ENCODE data around the gene KRT3.

The KRT3 gene

GRCh38 chr12:52795694-52796428 lies at the start of gene KRT3:
KRT3 (minus strand) TSS chr12:52796117; CDS start chr12:52796042, 75 bp downstream.
- no peaks in the 10 kb centered on the region for H3K36me3 ChIP-seq (ENCODE audit: control insufficient read depth in 2 of 2, insufficient read depth in 2 of 2, low read length in 2 of 2)
- H3K9me3 ChIP-seq (ENCODE audit: control insufficient read depth in 2 of 2, low read length in 2 of 2) = no peaks in the 10 kb centered on the region

DNA sequence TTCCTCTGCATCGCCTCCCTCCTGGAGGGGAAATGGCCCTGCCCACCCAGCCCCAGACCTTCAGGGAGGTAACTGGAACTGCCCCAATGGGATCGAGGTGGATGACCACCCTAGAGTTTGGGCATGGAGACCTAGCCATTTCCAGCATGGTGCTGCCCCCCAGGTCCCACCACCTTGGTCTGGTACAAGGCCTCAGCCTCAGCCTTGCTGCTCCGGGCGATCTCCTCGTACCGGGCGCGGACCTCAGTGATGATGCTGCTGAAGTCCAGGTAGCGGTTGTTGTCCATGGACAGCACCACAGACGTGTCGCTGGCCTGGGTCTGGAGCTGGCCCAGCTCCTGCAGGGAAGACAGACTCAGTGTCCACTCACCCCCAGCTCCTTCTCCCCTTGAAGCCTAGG lies 48.5 kb upstream of the KRT3 start:
- H3K9me3 ChIP-seq (ENCODE audit: control insufficient read depth in 2 of 2, low read length in 2 of 2) = no peaks in the 10 kb centered on the region
- no peak overlapping the region for H3K9ac ChIP-seq (ENCODE audit: low read length in 2 of 2)
- no peak overlapping the region for H3K4me3 ChIP-seq (ENCODE audit: low read length in 2 of 2)
- H3K4me1 ChIP-seq (ENCODE audit: control insufficient read depth, insufficient read depth, low read length) = no peaks in the 10 kb centered on the region
- H3K27me3 ChIP-seq (ENCODE audit: control insufficient read depth in 1 of 2, insufficient read depth in 2 of 2, low read length in 2 of 2) = peaks cover 0 to 7% of the 10 kb centered on the region in 2 donors
- H3K27ac ChIP-seq (ENCODE audit: low read length) = no peak overlapping the region
- no peaks in the 10 kb centered on the region for H3K36me3 ChIP-seq (ENCODE audit: control insufficient read depth in 2 of 2, insufficient read depth in 2 of 2, low read length in 2 of 2)

More at GRCh38 chr12:52795694-52796428, at the start of gene KRT3:
- peaks cover 11 to 14% of the 10 kb centered on the region in 2 donors for H3K27me3 ChIP-seq (ENCODE audit: control insufficient read depth in 1 of 2, insufficient read depth in 2 of 2, low read length in 2 of 2)
- H3K4me3 ChIP-seq (ENCODE audit: low read length in 2 of 2) = no peak within 1 kb of the TSS
- H3K27ac ChIP-seq (ENCODE audit: low read length) = no peak within 1 kb of the TSS
- H3K9ac ChIP-seq (ENCODE audit: low read length in 2 of 2) = no peak within 1 kb of the TSS
- no peaks in the 10 kb centered on the region for H3K4me1 ChIP-seq (ENCODE audit: control insufficient read depth, insufficient read depth, low read length)

DNA sequence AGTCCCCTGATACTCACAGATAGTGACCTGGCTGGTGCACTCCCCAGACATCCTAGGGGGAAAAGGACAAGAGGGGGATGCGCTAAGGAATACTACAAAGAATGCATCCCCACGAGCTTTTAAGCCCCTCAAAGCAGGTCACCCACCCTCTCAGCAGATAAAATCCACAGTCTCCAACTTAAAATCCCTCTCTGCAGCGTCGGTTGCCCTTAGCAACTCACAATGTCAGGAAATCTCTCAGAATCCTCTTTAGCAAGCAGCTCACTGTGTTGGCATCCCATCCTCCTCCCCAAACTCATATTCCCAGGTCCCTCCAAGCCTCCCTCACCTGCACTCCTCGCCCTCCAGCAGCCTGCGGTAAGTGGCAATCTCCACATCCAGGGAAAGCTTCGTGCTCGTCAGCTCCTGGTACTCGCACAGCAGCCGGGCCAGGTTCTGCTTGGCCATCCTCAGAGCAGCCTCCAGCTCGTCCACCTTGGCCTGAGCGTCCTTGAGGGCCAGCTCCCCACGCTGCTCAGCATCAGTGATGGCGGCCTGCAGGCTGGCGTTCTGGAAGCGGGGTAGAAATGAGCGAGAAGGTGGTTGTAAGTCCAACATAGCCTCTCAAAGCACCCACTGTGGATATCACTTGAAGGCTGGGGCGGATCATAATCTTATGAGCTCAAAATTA lies 43.7 kb upstream of the KRT3 start:
- Histone ChIP-seq H3K9ac (ENCODE audit: low read length in 2 of 2) (no peak overlapping the region), H3K9me3 (ENCODE audit: control insufficient read depth in 2 of 2, low read length in 2 of 2) (no peaks in the 10 kb centered on the region), H3K27me3 (ENCODE audit: control insufficient read depth in 1 of 2, insufficient read depth in 2 of 2, low read length in 2 of 2) (peaks cover 0 to 17% of the 10 kb centered on the region in 2 donors), H3K27ac (ENCODE audit: low read length) (no peak overlapping the region), H3K4me3 (ENCODE audit: low read length in 2 of 2) (no peak overlapping the region), H3K4me1 (ENCODE audit: control insufficient read depth, insufficient read depth, low read length) (no peaks in the 10 kb centered on the region), H3K36me3 (ENCODE audit: control insufficient read depth in 2 of 2, insufficient read depth in 2 of 2, low read length in 2 of 2) (no peaks in the 10 kb centered on the region)

DNA sequence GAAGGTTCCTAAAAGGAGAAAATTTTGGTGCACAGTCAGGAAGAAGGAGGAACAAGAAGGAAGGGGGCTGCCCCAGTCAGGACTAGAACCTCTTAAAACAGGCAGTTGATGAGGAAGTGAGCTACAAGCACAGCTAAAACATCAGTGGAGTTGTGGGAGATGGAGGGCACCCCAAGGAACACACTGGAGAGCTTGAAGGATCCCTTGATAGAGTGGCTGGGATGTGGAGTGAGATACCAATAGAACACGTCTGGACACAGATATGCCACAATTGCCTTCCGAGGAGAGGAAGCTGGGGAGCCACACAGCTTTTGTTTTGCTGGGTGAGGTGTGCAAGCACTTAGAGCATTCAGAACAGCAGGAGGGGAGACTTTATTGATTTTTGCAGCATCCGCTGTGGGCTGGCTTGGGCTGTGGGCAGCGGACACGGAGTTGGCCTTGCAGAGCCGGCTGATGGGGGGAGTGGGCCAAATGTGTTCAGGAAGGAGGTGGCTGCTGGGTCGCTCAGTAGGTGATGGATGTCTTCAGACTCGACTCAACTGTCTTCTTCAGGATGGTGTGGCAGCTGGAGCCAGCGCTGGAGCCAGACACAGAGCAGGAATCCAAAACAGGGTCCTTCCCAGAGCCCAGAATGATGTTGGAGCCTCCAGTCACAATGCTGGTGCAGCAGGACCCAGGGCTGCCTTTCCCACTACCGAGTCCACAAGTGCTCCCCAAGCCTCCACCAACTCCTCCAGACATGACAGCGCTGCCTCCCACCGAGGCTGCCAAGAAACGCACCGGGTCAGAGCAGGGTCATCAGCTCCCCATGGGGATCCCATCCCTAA lies 42.9 kb upstream of the KRT3 start:
- H3K27me3 ChIP-seq (ENCODE audit: control insufficient read depth in 1 of 2, insufficient read depth in 2 of 2, low read length in 2 of 2) = peaks cover 0 to 17% of the 10 kb centered on the region in 2 donors
- no peaks in the 10 kb centered on the region for H3K9me3 ChIP-seq (ENCODE audit: control insufficient read depth in 2 of 2, low read length in 2 of 2)
- H3K36me3 ChIP-seq (ENCODE audit: control insufficient read depth in 2 of 2, insufficient read depth in 2 of 2, low read length in 2 of 2) = no peaks in the 10 kb centered on the region
- H3K4me3 ChIP-seq (ENCODE audit: low read length in 2 of 2) = no peak overlapping the region
- H3K27ac ChIP-seq (ENCODE audit: low read length) = no peak overlapping the region
- H3K9ac ChIP-seq (ENCODE audit: low read length in 2 of 2) = no peak overlapping the region
- H3K4me1 ChIP-seq (ENCODE audit: control insufficient read depth, insufficient read depth, low read length) = no peaks in the 10 kb centered on the region

GRCh38 chr12:52837781-52838608 lies 42.1 kb upstream of the KRT3 start:
- H3K9me3 ChIP-seq (ENCODE audit: control insufficient read depth in 2 of 2, low read length in 2 of 2) = no peaks in the 10 kb centered on the region
- H3K4me1 ChIP-seq (ENCODE audit: control insufficient read depth, insufficient read depth, low read length) = no peaks in the 10 kb centered on the region
- H3K4me3 ChIP-seq (ENCODE audit: low read length in 2 of 2) = no peak overlapping the region
- H3K27me3 ChIP-seq (ENCODE audit: control insufficient read depth in 1 of 2, insufficient read depth in 2 of 2, low read length in 2 of 2) = peaks cover 0 to 17% of the 10 kb centered on the region in 2 donors
- no peak overlapping the region for H3K27ac ChIP-seq (ENCODE audit: low read length)
- H3K36me3 ChIP-seq (ENCODE audit: control insufficient read depth in 2 of 2, insufficient read depth in 2 of 2, low read length in 2 of 2) = no peaks in the 10 kb centered on the region
- no peak overlapping the region for H3K9ac ChIP-seq (ENCODE audit: low read length in 2 of 2)

DNA sequence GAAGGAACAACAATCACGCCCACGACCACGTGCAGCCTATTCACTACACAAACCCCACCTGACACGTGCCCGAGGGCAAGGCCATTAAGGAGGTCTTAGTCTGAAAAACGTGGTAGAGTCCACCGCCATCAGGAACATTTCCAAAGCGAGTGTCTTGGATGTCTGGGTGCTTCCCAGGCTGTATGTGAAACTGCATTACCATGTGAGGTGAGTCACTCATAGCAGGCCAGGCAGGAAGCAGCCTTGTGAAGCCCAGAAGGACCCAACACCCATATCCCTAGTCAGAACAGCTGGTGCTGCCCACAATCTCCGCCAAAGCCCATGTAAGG lies 41.5 kb upstream of the KRT3 start:
- peaks cover 0 to 17% of the 10 kb centered on the region in 2 donors for H3K27me3 ChIP-seq (ENCODE audit: control insufficient read depth in 1 of 2, insufficient read depth in 2 of 2, low read length in 2 of 2)
- no peak overlapping the region for H3K27ac ChIP-seq (ENCODE audit: low read length)
- no peaks in the 10 kb centered on the region for H3K9me3 ChIP-seq (ENCODE audit: control insufficient read depth in 2 of 2, low read length in 2 of 2)
- no peaks in the 10 kb centered on the region for H3K36me3 ChIP-seq (ENCODE audit: control insufficient read depth in 2 of 2, insufficient read depth in 2 of 2, low read length in 2 of 2)
- H3K9ac ChIP-seq (ENCODE audit: low read length in 2 of 2) = no peak overlapping the region
- H3K4me3 ChIP-seq (ENCODE audit: low read length in 2 of 2) = no peak overlapping the region
- no peaks in the 10 kb centered on the region for H3K4me1 ChIP-seq (ENCODE audit: control insufficient read depth, insufficient read depth, low read length)

GRCh38 chr12:52836491-52837412 lies 40.8 kb upstream of the KRT3 start:
- Histone ChIP-seq H3K9ac (ENCODE audit: low read length in 2 of 2) (no peak overlapping the region), H3K27ac (ENCODE audit: low read length) (no peak overlapping the region), H3K27me3 (ENCODE audit: control insufficient read depth in 1 of 2, insufficient read depth in 2 of 2, low read length in 2 of 2) (peaks cover 0 to 17% of the 10 kb centered on the region in 2 donors), H3K9me3 (ENCODE audit: control insufficient read depth in 2 of 2, low read length in 2 of 2) (no peaks in the 10 kb centered on the region), H3K36me3 (ENCODE audit: control insufficient read depth in 2 of 2, insufficient read depth in 2 of 2, low read length in 2 of 2) (no peaks in the 10 kb centered on the region), H3K4me1 (ENCODE audit: control insufficient read depth, insufficient read depth, low read length) (no peaks in the 10 kb centered on the region), H3K4me3 (ENCODE audit: low read length in 2 of 2) (no peak overlapping the region)

- H3K4me1 ChIP-seq (ENCODE audit: control insufficient read depth, insufficient read depth, low read length) = no peaks in the 10 kb centered on the region
- H3K4me3 ChIP-seq (ENCODE audit: low read length in 2 of 2) = no peak overlapping the region
- H3K9me3 ChIP-seq (ENCODE audit: control insufficient read depth in 2 of 2, low read length in 2 of 2) = no peaks in the 10 kb centered on the region
- H3K9ac ChIP-seq (ENCODE audit: low read length in 2 of 2) = no peak overlapping the region
- no peaks in the 10 kb centered on the region for H3K36me3 ChIP-seq (ENCODE audit: control insufficient read depth in 2 of 2, insufficient read depth in 2 of 2, low read length in 2 of 2)
- H3K27me3 ChIP-seq (ENCODE audit: control insufficient read depth in 1 of 2, insufficient read depth in 2 of 2, low read length in 2 of 2) = peaks cover 0 to 17% of the 10 kb centered on the region in 2 donors
- H3K27ac ChIP-seq (ENCODE audit: low read length) = no peak overlapping the region
Measured at GRCh38 chr12:52836042-52836466, 40.1 kb upstream of the KRT3 start.

DNA sequence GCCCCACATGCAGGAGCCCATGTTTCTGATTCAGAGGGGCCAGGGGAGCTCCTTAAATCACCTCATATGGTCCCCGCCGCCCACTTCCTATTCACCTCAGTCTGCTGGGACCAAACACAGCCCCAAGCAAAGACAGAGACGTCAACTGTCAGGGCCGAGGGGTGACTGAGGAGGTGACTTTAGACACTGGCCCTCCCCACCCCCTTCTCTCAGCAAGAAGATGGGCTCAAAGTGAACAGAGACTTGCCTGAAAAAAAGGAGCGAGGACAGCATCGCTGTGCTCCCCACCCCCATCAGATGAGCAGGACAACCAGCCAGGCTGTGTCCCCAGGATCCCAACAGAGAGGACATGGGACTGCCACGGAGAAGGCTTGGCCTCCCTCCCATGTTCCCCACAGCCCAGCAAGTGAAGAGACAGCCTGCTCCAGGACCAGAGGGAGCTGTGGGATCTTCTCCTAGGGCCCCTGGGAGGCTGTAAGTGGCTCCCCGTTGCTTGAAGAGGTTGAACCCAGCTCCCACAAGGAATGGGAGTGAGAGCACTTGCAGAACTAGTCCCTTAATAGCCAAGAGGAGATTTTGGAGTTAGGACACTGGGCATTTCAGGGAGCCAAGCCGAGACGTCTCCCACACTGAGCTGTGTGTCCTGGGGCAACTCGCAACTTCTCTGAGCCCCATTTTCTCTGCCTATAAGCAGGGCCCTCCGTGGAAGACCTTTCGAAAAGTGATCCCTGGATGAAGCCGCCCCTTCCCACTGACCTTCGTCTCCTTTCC lies 39.5 kb upstream of the KRT3 start:
- Histone ChIP-seq H3K9me3 (ENCODE audit: control insufficient read depth in 2 of 2, low read length in 2 of 2) (no peaks in the 10 kb centered on the region), H3K36me3 (ENCODE audit: control insufficient read depth in 2 of 2, insufficient read depth in 2 of 2, low read length in 2 of 2) (no peaks in the 10 kb centered on the region), H3K4me1 (ENCODE audit: control insufficient read depth, insufficient read depth, low read length) (no peaks in the 10 kb centered on the region), H3K27ac (ENCODE audit: low read length) (no peak overlapping the region), H3K27me3 (ENCODE audit: control insufficient read depth in 1 of 2, insufficient read depth in 2 of 2, low read length in 2 of 2) (peaks cover 0 to 15% of the 10 kb centered on the region in 2 donors), H3K9ac (ENCODE audit: low read length in 2 of 2) (no peak overlapping the region), H3K4me3 (ENCODE audit: low read length in 2 of 2) (no peak overlapping the region)
